Nephron (organoid): ENCODE measurements around the gene TMEM80.

Experiments
- H3K27ac Mint-ChIP-seq, 3 experiments: 2 replicates each; pipeline ENCODE4 v1.8.0; 2020; ENCODE audit warnings: mixed read lengths in 3 of 3, mild to moderate bottlenecking in 2 of 3, moderate library complexity in 1 of 3
- H3K27me3 Mint-ChIP-seq: 2 replicates; pipeline ENCODE4 v1.8.0; 2021; ENCODE audit warnings: low read depth, mild to moderate bottlenecking, moderate library complexity, mixed read lengths
- H3K36me3 Mint-ChIP-seq: 2 replicates; pipeline ENCODE4 v1.8.0; 2020; ENCODE audit warnings: low read depth, mixed read lengths
- H3K4me1 Mint-ChIP-seq: 2 replicates; pipeline ENCODE4 v1.8.0; 2020; ENCODE audit warnings: mixed read lengths
- H3K4me3 Mint-ChIP-seq, 3 experiments: 2 replicates each; pipeline ENCODE4 v1.8.0; 2020; ENCODE audit warnings: mild to moderate bottlenecking in 3 of 3, mixed read lengths in 3 of 3, moderate library complexity in 2 of 3
- H3K9me3 Mint-ChIP-seq: 2 replicates; pipeline ENCODE4 v1.8.0; 2020; ENCODE audit warnings: mixed read lengths
- CTCF ChIP-seq, 3 experiments: fragments of 200-600 bp; sonication (generic); IDR thresholded peaks; one replicate each; pipeline ENCODE4 v1.5.0; 2021; ENCODE audit warnings: antibody characterized with exemption in 3 of 3; ENCODE audit not compliant: unreplicated experiment in 3 of 3

The TMEM80 gene

GRCh38 chr11:724049-724777 is 28.6 kb downstream of the TMEM80 start:
- TF ChIP-seq CTCF (IDR thresholded peaks at IDR 0.05; ENCODE audit: unreplicated experiment in 3 of 3) = no peak
- no peak overlapping the region for H3K27ac Mint-ChIP-seq
- peaks cover 6% of the 10 kb centered on the region for H3K36me3 Mint-ChIP-seq
- no peaks in the 10 kb centered on the region for H3K9me3 Mint-ChIP-seq
- peaks cover 48% of the 10 kb centered on the region for H3K27me3 Mint-ChIP-seq
- H3K4me1 Mint-ChIP-seq = peaks cover 8% of the 10 kb centered on the region
- peak overlapping the region in 2 of 3 experiments; percentile 20 to 61 for H3K4me3 Mint-ChIP-seq

GRCh38 chr11:724778-725386 is 29.3 kb downstream of the TMEM80 start:
- H3K4me1 Mint-ChIP-seq = peaks cover 4% of the 10 kb centered on the region
- peaks cover 45% of the 10 kb centered on the region for H3K27me3 Mint-ChIP-seq
- H3K36me3 Mint-ChIP-seq = peaks cover 6% of the 10 kb centered on the region
- no peak for TF ChIP-seq CTCF (IDR thresholded peaks at IDR 0.05; ENCODE audit: unreplicated experiment in 3 of 3)
- H3K27ac Mint-ChIP-seq = no peak overlapping the region
- peak overlapping the region; percentile 20 to 70 (median 61) for H3K4me3 Mint-ChIP-seq
- no peaks in the 10 kb centered on the region for H3K9me3 Mint-ChIP-seq

GRCh38 chr11:725624-726202 is 30.1 kb downstream of the TMEM80 start:
- Mint-ChIP-seq H3K4me1 (peaks cover 4% of the 10 kb centered on the region), H3K36me3 (peaks cover 6% of the 10 kb centered on the region), H3K9me3 (no peaks in the 10 kb centered on the region), H3K27ac (no peak overlapping the region), H3K27me3 (peaks cover 38% of the 10 kb centered on the region), H3K4me3 (no peak overlapping the region)
- TF ChIP-seq CTCF (IDR thresholded peaks at IDR 0.05; ENCODE audit: unreplicated experiment in 3 of 3) = no peak

GRCh38 chr11:726278-727220 is 30.9 kb downstream of the TMEM80 start:
- Mint-ChIP-seq H3K27me3 (peaks cover 35% of the 10 kb centered on the region), H3K27ac (peak overlapping the region in 2 of 3 experiments; percentile 50 to 55), H3K36me3 (peaks cover 6% of the 10 kb centered on the region), H3K4me1 (peaks cover 4% of the 10 kb centered on the region), H3K4me3 (peak overlapping the region; percentile 53 to 54 (median 54)), H3K9me3 (no peaks in the 10 kb centered on the region)
- no peak for TF ChIP-seq CTCF (IDR thresholded peaks at IDR 0.05; ENCODE audit: unreplicated experiment in 3 of 3)

GRCh38 chr11:727281-727701 is 31.7 kb downstream of the TMEM80 start:
- Mint-ChIP-seq H3K4me3 (no peak overlapping the region), H3K27ac (no peak overlapping the region), H3K9me3 (no peaks in the 10 kb centered on the region), H3K4me1 (peaks cover 4% of the 10 kb centered on the region), H3K36me3 (peaks cover 6% of the 10 kb centered on the region), H3K27me3 (peaks cover 32% of the 10 kb centered on the region)
- TF ChIP-seq CTCF (IDR thresholded peaks at IDR 0.05; ENCODE audit: unreplicated experiment in 3 of 3) = no peak
